ENCODE measurements around the gene PTPRH.

DNA sequence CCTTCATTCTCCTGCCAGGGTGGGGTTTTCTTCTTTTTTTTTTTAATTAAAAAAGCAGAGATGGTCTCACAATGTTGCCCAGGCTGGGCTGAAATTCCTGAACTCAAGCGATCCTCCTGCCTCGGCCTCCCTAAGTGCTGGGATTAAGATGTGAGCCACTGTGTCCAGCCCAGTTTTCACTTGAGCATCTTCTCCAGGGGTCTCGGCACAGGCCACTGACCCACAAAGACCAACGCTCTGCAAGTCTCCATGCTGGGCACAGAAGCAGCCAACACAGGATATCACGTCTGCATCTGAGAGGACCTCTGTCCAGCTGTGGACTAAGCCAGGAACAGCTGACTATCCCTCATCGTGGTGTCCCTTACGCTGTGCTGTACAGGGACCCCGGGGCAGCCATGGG, 28.7 kb upstream of the PTPRH start:
- TF ChIP-seq CTCF (IDR thresholded peaks at IDR 0.05; ENCODE audit: insufficient read depth, low read length) (no peak), GABPA (IDR thresholded peaks at IDR 0.05; ENCODE audit: low read depth) (no peak), POLR2AphosphoS5 (IDR thresholded peaks at IDR 0.05; ENCODE audit: low read depth) (no peak), REST (IDR thresholded peaks at IDR 0.05; ENCODE audit: insufficient replicate concordance, low read depth) (no peak), SPI1 (IDR thresholded peaks at IDR 0.05; ENCODE audit: borderline replicate concordance, low read depth) (no peak)

All from HL-60 (cell line).